Vagina (tissue), 2 donors: ENCODE data around the gene ZDHHC18. TPM values are rescaled to one million over a fixed set of nuclear protein-coding genes. Genes with fewer than 3 reads are reported as not detected.

Experiments
- DNase-seq, 2 donors: peaks; one replicate each; pipeline ENCODE4 v3.0.0-alpha.2; 2017; ENCODE audit errors: extremely low spot score in 2 of 2
- H3K27ac ChIP-seq: fragments of 200-600 bp; sonication (generic); one replicate; pipeline ENCODE4 v1.5.1; 2019
- H3K27me3 ChIP-seq: fragments of 200-600 bp; sonication (generic); one replicate; pipeline ENCODE4 v1.5.1; 2019
- H3K36me3 ChIP-seq, 2 donors: fragments of 200-600 bp; sonication (generic); one replicate each; pipeline ENCODE4 v1.5.1; 2017 to 2019
- H3K4me1 ChIP-seq: fragments of 200-600 bp; sonication (generic); one replicate; pipeline ENCODE4 v1.5.1; 2019
- H3K4me3 ChIP-seq, 2 donors: fragments of 200-600 bp; sonication (generic); 1 replicate in 1 of 2; 2 replicates in 1 of 2; pipeline ENCODE4 v1.5.1; 2016 to 2019
- H3K9me3 ChIP-seq: fragments of 200-600 bp; sonication (generic); one replicate; pipeline ENCODE4 v1.5.1; 2019
- CTCF ChIP-seq, 3 experiments: fragments of 450-650 bp in 2 of 3; fragments of 200-600 bp in 1 of 3; sonication (generic) in 1 of 3; IDR thresholded peaks; one replicate each; pipeline ENCODE4 v1.5.1; 2017 to 2019; ENCODE audit warnings: antibody characterized with exemption in 3 of 3, mild to moderate bottlenecking in 2 of 3, moderate library complexity in 2 of 3
- POLR2A ChIP-seq, 2 donors: fragments of 450-650 bp; IDR thresholded peaks; one replicate each; pipeline ENCODE4 v1.6.1; 2017; ENCODE audit warnings: antibody characterized with exemption in 2 of 2, mild to moderate bottlenecking in 2 of 2, moderate library complexity in 2 of 2
- POLR2AphosphoS5 ChIP-seq, 2 donors: sonication (generic); formaldehyde crosslinking; IDR thresholded peaks; one replicate each; pipeline ENCODE4 v1.9.0; 2017; ENCODE audit warnings: antibody characterized with exemption in 2 of 2, mild to moderate bottlenecking in 2 of 2, low read depth in 1 of 2; ENCODE audit not compliant: insufficient read depth in 1 of 2
- intact Hi-C: fragments of 100-400 bp; cut with DNase I; formaldehyde crosslinking; loops from one replicate; pipeline ENCODE4 v1.15.1; 2023
- total RNA-seq: library from RNA; depleted of rRNA; stranded (reverse); fragments of >200 nt; gene quantifications from one replicate; pipeline ENCODE4 v1.2.3, GENCODE V29; 2016

ZDHHC18 gene
- total RNA-seq = 31.4 TPM

- Histone ChIP-seq H3K4me1 (peaks cover 48% of the 10 kb centered on the region), H3K4me3 (peak within 1 kb of the TSS; percentile 75 to 80), H3K27me3 (no peaks in the 10 kb centered on the region), H3K27ac (peak within 1 kb of the TSS; percentile 95), H3K9me3 (no peaks in the 10 kb centered on the region), H3K36me3 (no peaks in the 10 kb centered on the region)
- intact Hi-C loops = no loop called here
- no peak for DNase-seq
- TF ChIP-seq POLR2AphosphoS5 (IDR thresholded peaks at IDR 0.05; ENCODE audit: insufficient read depth in 1 of 2, low read depth in 1 of 2) (peak in 1 of 2 donors; percentile 28), CTCF (IDR thresholded peaks at IDR 0.05) (peak; percentile 6 to 66 (median 14)), POLR2A (IDR thresholded peaks at IDR 0.05) (no peak)
These were observed at the start of gene ZDHHC18 for GRCh38 chr1:26826261-26827105. ZDHHC18 (plus strand) TSS chr1:26826688; CDS start chr1:26826805, 117 bp downstream.

- no peak for DNase-seq
- no peaks in the 10 kb centered on the region for H3K27me3 ChIP-seq
- no peak overlapping the region for H3K27ac ChIP-seq
- intact Hi-C loops = loop anchor here (5.0 kb wide), 1 partner anchor 72 kb away; no protein-coding TSS in a partner anchor
- H3K4me3 ChIP-seq = no peak overlapping the region
- H3K36me3 ChIP-seq = peaks cover 10 to 76% of the 10 kb centered on the region in 2 donors
- no peaks in the 10 kb centered on the region for H3K9me3 ChIP-seq
- TF ChIP-seq CTCF (IDR thresholded peaks at IDR 0.05) (no peak), POLR2AphosphoS5 (IDR thresholded peaks at IDR 0.05; ENCODE audit: insufficient read depth in 1 of 2, low read depth in 1 of 2) (no peak), POLR2A (IDR thresholded peaks at IDR 0.05) (no peak)
- peaks cover 17% of the 10 kb centered on the region for H3K4me1 ChIP-seq
These were observed 47.3 kb upstream of the ZDHHC18 start for GRCh38 chr1:26779098-26779668.

GRCh38 chr1:26780344-26780957, 46.0 kb upstream of the ZDHHC18 start:
- DNase-seq = no peak
- Histone ChIP-seq H3K36me3 (peaks cover 3 to 63% of the 10 kb centered on the region in 2 donors), H3K4me3 (no peak overlapping the region), H3K27ac (no peak overlapping the region), H3K27me3 (no peaks in the 10 kb centered on the region), H3K4me1 (peaks cover 30% of the 10 kb centered on the region), H3K9me3 (no peaks in the 10 kb centered on the region)
- TF ChIP-seq CTCF (IDR thresholded peaks at IDR 0.05) (no peak), POLR2AphosphoS5 (IDR thresholded peaks at IDR 0.05; ENCODE audit: insufficient read depth in 1 of 2, low read depth in 1 of 2) (no peak), POLR2A (IDR thresholded peaks at IDR 0.05) (no peak)
- intact Hi-C loops = no loop called here

- Histone ChIP-seq H3K4me1 (peaks cover 39% of the 10 kb centered on the region), H3K9me3 (no peaks in the 10 kb centered on the region), H3K36me3 (peaks cover 0 to 54% of the 10 kb centered on the region in 2 donors), H3K4me3 (no peak overlapping the region), H3K27me3 (no peaks in the 10 kb centered on the region), H3K27ac (no peak overlapping the region)
- intact Hi-C loops = no loop called here
- TF ChIP-seq POLR2AphosphoS5 (IDR thresholded peaks at IDR 0.05; ENCODE audit: insufficient read depth in 1 of 2, low read depth in 1 of 2) = no peak
- TF ChIP-seq POLR2A (IDR thresholded peaks at IDR 0.05) = no peak
- no peak for TF ChIP-seq CTCF (IDR thresholded peaks at IDR 0.05)
- DNase-seq = no peak
These were observed 45.2 kb upstream of the ZDHHC18 start for GRCh38 chr1:26781206-26781825.
